BJ (cell line): ENCODE measurements around the gene LYPLAL1. TPM values are rescaled to one million over a fixed set of nuclear protein-coding genes. Genes with fewer than 3 reads are reported as not detected.

Source experiments
- CTCF ChIA-PET: fragments of 350-600 bp; formaldehyde crosslinking; extraction: SDS; loops from one replicate; lab custom pipeline; 2021; ENCODE audit warnings: antibody characterized with exemption, inconsistent platforms; lab: Yijun Ruan, JAX
- POLR2A ChIA-PET: fragments of 300-600 bp; sonication (Branson Sonifier 250); formaldehyde crosslinking; extraction: SDS; loops from one replicate; lab custom pipeline; 2021; ENCODE audit warnings: antibody characterized with exemption; lab: Charles Lee
- DNase-seq: peaks from one replicate; pipeline ENCODE4 v3.0.0-alpha.2; 2011; ENCODE audit warnings: low read depth
- H3K27me3 ChIP-seq: 2 replicates; pipeline ENCODE4 v1.6.0; 2011; ENCODE audit warnings: low read length; ENCODE audit not compliant: control insufficient read depth, insufficient read depth
- H3K36me3 ChIP-seq: 2 replicates; pipeline ENCODE4 v1.5.1; 2011; ENCODE audit warnings: low read length; ENCODE audit not compliant: control insufficient read depth, insufficient read depth
- H3K4me3 ChIP-seq: 2 replicates; pipeline ENCODE4 v1.5.1; 2011; ENCODE audit warnings: low read depth, mild to moderate bottlenecking, control low read depth, low read length
- polyA plus RNA-seq: library from polyadenylated mRNA; depleted of rRNA; stranded (reverse); fragments of >200 nt; gene quantifications from 2 replicates; pipeline ENCODE4 v1.2.3, GENCODE V29; 2011
- TF ChIP-seq, protein P1 (sequence below): IDR thresholded peaks from 2 replicates; pipeline ENCODE4 v1.5.1; 2011; ENCODE audit warnings: low read depth, mild to moderate bottlenecking, control low read depth, inconsistent platforms, low read length, moderate library complexity; ENCODE audit not compliant: insufficient read depth

Gene LYPLAL1
- polyA plus RNA-seq, 1 experiment: 4.1 TPM

DNA sequence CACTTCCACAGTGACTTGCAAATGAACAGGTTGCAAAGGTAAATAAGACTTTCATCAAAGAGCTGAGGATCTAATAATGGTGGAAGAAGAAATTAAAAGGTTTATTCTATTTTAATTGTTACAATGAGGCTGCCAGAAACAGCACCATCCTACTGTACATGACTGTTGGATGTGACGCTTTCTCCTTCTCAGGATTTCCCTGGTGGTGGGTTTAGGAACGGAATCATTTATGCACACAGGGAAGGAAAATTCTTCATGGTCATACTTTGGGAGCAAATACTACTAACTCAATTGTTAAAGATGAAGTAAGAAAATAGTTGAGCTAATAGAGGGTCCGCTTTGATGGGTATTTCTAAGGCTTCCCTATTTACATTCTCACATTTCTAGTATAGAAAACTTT lies 22.2 kb upstream of the LYPLAL1 start:
- no peaks in the 10 kb centered on the region for H3K27me3 ChIP-seq
- POLR2A ChIA-PET: no interaction called here
- DNase-seq: no peak
- no peaks in the 10 kb centered on the region for H3K36me3 ChIP-seq
- TF ChIP-seq, protein P1, sequence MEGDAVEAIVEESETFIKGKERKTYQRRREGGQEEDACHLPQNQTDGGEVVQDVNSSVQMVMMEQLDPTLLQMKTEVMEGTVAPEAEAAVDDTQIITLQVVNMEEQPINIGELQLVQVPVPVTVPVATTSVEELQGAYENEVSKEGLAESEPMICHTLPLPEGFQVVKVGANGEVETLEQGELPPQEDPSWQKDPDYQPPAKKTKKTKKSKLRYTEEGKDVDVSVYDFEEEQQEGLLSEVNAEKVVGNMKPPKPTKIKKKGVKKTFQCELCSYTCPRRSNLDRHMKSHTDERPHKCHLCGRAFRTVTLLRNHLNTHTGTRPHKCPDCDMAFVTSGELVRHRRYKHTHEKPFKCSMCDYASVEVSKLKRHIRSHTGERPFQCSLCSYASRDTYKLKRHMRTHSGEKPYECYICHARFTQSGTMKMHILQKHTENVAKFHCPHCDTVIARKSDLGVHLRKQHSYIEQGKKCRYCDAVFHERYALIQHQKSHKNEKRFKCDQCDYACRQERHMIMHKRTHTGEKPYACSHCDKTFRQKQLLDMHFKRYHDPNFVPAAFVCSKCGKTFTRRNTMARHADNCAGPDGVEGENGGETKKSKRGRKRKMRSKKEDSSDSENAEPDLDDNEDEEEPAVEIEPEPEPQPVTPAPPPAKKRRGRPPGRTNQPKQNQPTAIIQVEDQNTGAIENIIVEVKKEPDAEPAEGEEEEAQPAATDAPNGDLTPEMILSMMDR: no peak
- no peak overlapping the region for H3K4me3 ChIP-seq
- CTCF ChIA-PET: interaction anchor here (0.7 to 1.3 kb wide), 3 partner anchors 9 to 21 kb away, joined by 3 to 4 read pairs (median 3); no protein-coding TSS in a partner anchor

DNA sequence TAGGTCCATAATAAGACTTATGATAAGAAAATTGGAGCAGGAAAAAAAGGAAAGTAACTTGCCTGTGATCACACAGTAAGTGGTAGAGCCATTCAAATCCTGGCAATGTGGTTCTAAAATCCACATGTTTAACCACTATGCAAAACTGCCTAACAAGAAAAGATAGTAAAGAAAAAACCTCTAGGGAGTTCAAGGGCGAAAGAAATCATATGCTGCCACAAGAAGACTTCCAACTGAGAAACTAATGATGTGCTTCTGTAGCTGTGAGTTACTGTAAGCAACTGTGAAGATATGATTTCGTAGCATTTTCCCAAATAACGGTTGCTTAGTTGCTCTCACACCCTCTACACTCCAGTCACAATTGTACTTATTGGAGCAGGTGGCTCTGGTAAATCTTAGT lies 20.9 kb upstream of the LYPLAL1 start:
- Histone ChIP-seq H3K4me3 (no peak overlapping the region), H3K27me3 (no peaks in the 10 kb centered on the region), H3K36me3 (no peaks in the 10 kb centered on the region)
- POLR2A ChIA-PET: no interaction called here
- DNase-seq: no peak
- CTCF ChIA-PET: no interaction called here
- TF ChIP-seq, protein P1: no peak

DNA sequence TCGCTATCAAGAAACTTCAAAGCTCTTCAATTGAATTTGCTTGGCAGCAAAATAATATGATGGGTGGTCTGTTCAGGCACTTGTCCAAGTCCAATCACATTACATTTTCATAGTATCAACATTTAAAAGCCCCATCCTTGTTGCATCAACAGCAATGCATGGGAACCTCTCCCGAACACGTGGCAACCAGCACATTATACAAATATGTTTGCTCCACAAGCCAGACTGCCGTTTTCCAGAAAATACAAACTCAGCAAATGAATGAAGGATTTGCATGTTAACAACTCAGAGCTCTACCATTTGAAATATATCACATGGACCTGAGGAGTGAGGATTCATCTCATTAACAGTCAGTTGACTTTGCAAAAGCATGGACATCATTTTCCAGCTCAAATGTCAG lies 20.0 kb upstream of the LYPLAL1 start:
- TF ChIP-seq, protein P1: no peak
- CTCF ChIA-PET: no interaction called here
- H3K27me3 ChIP-seq: no peaks in the 10 kb centered on the region
- no peak overlapping the region for H3K4me3 ChIP-seq
- H3K36me3 ChIP-seq: no peaks in the 10 kb centered on the region
- no peak for DNase-seq
- POLR2A ChIA-PET: no interaction called here

DNA sequence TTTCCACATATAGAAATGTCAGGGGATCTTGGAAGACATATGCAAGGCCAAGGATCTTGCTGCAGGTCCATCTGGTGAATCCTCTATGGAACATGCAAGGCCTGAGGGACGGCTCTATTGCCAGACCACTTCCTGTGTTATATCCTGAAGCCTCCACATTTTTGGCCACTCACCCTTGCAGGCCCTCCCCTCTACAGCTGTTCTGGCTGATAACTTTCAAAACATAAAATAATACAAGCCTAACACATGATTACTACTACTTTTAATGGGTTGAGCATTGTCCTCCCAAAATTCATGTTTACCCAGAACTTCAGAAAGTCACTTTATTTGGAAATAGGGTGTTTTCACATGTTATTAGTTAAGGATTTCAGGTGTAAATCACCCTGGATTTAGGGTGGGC lies 18.5 kb upstream of the LYPLAL1 start:
- DNase-seq: no peak
- ChIA-PET POLR2A (no interaction called here), CTCF (no interaction called here)
- TF ChIP-seq, protein P1: no peak
- Histone ChIP-seq H3K4me3 (no peak overlapping the region), H3K36me3 (no peaks in the 10 kb centered on the region), H3K27me3 (no peaks in the 10 kb centered on the region)

DNA sequence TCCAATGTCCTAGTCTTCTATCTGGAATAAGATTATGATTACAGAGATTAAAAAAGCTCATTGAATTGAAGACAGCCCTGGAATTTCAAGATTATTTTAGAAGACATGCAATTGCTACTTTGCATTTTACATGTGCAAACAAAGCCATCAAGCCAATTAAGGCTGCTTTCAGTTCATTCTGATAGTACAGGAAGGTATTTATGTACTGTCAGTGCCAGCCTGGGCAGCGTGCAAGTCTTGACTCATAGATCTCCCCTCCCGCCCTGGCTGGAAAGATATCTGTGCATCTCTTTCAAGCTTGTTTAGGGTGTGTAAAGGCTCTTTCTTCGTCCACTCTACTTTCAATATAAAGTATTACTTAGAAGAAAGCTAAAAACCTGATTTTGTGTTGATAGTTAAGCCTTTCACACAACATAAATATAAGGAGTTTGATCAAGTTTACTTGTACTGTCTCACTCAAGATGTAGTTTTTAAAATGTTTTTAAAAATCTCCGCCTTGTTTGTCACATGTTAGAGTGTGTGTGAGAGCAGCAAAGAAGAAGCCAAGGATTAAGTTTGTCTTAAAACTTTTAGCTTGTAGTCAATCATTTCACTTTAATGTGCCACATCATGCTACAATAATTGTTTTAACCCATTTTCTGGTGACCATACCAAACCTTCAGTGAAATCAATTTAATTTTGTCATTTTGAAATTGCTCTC lies 13.6 kb upstream of the LYPLAL1 start:
- TF ChIP-seq, protein P1: no peak
- ChIA-PET POLR2A (no interaction called here), CTCF (interaction anchor here (1.0 to 1.2 kb wide), 3 partner anchors 9 to 19 kb away, joined by 3 to 6 read pairs (median 3); no protein-coding TSS in a partner anchor)
- Histone ChIP-seq H3K27me3 (no peaks in the 10 kb centered on the region), H3K36me3 (no peaks in the 10 kb centered on the region), H3K4me3 (no peak overlapping the region)
- DNase-seq: no peak
